ENCODE results near the gene GOLIM4.
A peak's percentile ranks its signal among the peaks of the same experiment; 100 is the strongest.

The GOLIM4 gene

GRCh38 chr3:168097381-168097780 is 1.7 kb upstream of the GOLIM4 start:
- no peak for DNase-seq

- peak; percentile 1 for DNase-seq
These were observed 507 bp upstream of the GOLIM4 start for GRCh38 chr3:168096210-168096652.

DNA sequence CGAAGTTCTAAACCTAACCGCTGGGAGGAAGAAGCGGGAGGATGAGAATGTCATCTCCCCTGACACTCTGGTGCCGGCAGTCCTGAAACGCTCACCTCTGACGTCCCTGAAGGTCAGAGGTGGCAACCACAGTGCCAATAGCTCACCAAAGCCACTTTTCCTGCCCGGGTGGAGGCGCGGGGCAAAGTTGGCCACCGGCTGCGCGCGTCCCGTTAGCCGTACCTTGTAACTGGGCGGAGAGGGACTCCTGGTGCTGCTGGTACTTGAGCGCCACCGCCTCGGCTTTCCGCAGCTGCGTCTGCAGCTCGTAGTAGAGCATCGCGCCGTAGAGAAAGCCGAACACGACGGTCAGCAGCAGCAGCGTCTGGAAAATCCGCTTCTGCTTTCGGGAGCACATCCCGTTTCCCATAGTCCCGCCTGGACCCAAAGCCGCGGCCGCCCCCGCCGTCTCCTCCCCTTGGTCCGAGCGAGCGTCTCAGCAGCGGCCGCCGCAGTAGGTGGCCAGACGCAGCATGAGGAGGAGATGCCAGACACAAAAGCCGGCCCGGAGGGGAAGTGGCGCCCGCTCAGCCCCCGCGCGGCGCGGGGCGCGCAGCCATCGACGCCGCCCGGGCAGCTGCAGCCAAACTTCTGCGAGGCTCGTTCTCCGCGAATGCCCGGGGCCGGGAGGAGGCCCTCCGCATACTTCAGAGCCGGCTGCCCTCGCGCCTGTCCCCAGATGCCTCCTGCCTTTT is 680 bp downstream of the GOLIM4 start:
- DNase-seq = peak; percentile 16

GRCh38 chr3:168094580-168094876 is 1.2 kb downstream of the GOLIM4 start:
- peak; percentile 8 for DNase-seq

DNA sequence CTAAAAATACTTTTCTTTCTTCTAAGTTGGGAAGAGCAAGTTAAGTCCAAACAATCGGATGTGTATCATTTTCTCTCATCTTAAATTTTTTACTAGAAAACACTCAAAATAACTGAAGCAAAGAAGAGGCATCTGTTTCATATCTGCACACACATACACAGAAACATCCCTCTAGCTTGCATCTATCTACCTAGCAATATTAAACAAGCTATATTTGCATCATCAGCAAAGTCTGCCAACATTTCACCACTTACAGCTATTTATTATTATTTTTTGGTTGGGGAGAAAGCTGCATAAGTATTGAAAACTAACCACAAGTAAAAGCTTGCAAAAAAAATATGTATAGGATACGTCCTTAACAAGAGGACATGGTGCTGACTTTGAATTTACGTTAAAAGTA is 1.9 kb downstream of the GOLIM4 start:
- DNase-seq = no peak

DNA sequence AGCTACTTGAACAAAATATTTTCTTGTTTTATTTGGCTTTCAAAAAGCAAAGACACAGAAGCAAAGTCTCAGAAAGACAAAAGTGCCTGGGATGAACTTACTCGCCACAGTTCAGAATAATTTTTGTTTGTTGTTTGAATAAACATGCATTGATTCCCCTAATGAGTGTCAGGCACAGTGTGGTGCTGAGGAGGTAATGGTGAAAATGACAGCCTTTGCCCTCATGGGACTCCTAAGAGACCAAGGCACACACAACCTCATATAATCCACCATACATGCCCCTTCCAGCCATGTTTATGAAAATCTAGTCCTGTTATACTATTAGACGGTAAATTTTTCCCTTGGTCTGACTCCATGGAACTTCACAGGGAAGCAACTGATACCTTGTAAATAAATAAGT is 2.5 kb downstream of the GOLIM4 start:
- no peak for DNase-seq

DNA sequence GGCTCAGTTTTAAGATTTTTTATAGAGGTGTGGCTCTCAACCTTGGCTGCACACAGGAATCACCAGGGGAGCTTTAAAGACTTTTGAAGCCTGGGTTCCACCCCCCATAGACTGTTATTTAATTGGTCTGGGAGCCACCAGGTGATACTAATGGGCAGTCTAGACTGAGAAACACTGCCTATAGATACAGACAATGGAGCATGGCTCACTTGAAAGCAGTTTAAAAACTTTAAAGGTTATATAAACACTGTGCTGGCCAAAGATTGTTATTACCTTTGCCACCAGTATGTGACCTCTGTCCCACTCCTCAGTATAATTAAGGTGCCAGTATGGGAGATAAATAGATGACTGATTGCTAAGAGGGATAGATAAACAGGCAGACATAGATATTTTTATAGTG is 3.8 kb downstream of the GOLIM4 start:
- no peak for DNase-seq

DNA sequence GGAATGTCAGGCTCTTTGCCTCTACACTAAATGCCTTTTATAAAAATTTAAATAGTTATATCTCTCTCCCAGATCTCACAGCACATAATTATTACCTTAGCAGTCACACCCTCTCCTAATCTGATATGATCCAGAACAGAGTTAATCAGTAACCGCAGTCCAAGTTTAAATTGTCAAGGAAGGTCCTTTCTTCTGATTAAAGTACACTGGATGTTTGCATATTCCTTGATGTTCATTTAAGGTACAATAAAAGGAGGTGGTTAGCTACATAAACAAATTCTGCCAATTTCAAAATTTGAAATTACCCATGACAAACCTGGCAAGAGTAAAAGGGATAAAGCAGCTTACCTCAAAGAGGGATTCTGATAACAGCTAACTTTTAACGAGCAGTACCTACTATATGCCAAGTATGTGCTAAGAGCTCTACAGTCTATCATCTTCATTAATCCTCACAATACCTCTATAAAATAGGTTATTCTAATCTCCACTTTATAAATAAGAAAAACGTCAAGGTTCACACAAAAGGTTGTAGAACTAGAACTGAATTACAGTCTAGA is 4.3 kb downstream of the GOLIM4 start:
- DNase-seq = no peak

- no peak for DNase-seq
These were observed 5.2 kb downstream of the GOLIM4 start for GRCh38 chr3:168090306-168091085.

DNA sequence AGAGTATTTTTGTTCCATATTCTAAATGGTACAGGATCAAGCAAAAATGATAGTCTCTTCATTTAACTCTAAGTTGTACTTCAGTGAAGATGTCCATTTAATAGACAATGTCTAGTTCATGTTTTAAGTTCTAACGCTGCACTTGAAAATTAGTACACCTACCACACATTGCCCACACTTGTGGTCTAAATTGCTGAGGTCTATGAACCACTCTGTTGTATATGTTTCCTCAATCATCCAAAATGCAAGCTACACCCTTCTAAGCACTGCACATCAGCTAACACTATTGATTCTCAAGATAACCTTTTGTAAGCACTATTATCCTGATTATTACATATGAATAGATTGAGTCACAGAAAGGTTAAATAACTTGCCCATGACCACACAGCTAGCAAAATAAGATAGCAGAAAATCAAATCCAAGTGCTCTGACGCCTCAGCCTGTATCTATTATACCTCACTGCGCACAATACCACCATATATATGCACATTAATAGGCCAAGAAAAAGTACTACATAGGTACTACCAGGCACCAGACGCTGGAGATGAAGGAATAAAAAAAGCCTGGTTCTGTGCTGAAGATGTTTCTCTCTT is 6.4 kb downstream of the GOLIM4 start:
- no peak for DNase-seq

DNA sequence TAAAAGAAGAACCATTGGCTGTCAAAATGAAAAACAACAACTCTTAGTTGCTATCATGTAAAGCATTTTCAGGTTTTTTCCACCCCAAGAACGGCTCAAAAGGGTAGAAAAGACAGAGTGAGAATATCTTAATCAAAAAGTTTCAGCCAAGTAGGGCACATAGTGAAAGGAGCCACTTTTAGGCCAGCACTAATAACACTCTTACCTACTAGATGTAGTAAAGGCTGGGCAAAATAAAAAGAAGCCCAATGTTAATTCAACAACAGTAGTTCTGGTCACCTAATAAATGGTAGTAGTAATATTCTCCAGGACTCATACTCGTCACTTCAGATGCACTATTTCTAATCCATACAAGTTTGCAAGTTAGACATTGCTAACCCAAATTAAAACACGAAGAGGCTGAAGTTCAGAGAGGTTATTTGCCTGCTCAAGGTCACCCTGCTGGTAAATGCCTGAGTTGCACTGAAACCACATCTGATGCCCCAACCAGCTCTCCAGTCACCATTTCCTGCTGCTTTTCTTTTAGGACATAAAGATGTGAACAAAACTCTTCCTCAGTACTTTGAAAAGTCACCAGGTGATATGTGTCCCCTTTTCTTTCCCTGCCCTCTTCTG is 7.5 kb downstream of the GOLIM4 start:
- DNase-seq = no peak

- no peak for DNase-seq
These were observed 8.2 kb downstream of the GOLIM4 start for GRCh38 chr3:168087539-168087938.

GRCh38 chr3:168086541-168087260 is 9.0 kb downstream of the GOLIM4 start:
- no peak for DNase-seq

- DNase-seq = no peak
These were observed 10.1 kb downstream of the GOLIM4 start for GRCh38 chr3:168085491-168086119.

GRCh38 chr3:168083906-168084305 is 11.8 kb downstream of the GOLIM4 start:
- no peak for DNase-seq

- DNase-seq = no peak
These were observed 13.9 kb downstream of the GOLIM4 start for GRCh38 chr3:168081856-168082255.

DNA sequence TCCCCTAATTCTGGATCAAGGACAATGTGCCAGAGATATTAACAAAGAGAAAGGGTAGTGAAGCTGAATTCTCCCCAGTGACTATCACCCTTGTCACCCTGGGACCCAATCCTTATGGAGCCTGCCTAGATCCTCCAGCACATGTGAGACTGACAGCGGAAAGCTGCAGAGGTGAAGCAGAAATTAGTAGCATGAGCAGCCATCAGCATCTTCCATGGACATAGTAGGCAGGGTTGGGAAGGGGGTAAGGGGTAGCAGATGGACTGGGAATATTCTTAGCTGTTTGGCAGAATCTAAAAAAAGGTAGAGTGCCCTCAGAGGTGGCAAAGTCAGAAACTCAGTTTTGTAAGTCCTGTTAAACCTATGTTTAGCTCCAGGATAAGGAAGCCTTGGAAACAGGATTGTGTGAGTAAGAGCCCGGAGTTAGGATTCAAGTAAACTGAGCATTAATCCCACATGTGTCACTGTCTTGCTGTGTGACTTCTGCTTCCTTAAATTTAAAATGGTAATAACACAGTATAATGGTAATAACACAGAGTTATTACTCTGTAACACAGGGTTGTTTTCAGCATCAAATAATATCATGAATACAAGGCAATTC is 14.5 kb downstream of the GOLIM4 start:
- DNase-seq = no peak

DNA sequence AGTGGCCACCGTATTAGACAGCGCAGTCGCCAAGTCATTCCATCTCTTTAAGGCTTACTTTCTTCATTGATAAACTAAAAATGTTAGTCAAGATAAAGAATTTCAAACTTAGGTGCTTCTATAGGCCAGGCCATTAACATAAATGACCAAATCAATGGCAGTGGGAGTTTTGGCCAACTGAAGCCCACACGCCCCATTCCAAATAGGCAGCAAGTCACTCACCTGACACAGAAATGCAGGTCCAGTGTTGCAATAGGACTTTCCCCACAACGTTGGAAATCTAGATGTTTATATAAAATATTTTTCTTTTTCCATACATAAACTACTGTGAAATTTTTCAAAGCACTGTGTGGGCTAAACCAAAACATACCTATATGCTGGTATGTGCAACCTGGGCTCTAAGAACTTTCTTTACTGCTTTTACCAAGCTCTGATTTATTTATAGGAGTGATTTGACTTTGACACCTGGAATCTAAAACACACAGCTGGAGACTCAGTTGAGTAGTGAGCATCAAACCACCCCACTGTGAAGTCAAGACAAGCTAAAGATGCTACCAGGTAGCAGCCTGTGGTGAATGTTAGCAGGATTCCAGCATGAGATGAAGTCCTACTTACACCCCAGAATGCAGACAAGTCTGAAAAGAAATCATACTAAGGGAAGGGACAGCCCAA is 15.1 kb downstream of the GOLIM4 start:
- DNase-seq = no peak

DNA sequence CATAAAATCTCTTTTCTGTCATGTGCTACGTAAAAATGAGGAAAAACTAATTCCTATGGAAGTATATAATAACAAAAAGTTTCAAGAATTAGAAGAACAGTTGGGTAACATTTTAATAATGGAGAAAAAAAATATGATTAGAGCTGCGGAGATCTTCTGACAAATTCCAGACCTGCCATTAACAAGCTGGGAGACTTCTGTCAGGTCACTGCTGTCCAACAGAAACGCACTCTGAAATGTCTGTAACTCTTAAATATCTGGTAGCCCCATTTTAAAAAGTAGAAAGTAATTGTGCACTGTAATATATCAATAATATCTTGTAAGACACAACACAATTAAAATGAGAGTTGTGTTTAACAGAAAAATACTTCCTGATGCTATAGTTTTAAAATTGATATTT is 15.7 kb downstream of the GOLIM4 start:
- DNase-seq = no peak

DNA sequence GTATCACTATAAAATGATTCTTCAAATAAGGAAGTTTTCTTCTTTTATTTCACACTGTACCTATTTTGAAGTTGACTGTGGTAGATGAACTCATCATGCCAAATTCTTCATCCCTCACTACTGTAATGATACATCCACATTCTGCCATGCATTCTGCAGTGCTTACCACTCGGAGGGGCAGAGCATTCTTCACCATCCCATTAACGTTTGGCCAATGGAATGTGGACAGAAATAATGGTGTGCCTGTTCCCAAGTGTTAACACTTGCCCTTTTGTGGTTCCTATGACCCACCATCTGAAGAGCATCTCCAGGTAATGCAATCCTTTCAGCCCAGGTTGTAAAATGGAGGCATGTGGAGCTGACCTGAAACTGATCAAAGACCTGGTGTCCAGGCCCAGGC is 18.6 kb downstream of the GOLIM4 start:
- DNase-seq = no peak

Measured in stimulated activated CD4-positive, alpha-beta T cell treated with anti-CD3 and anti-CD28 coated beads, Interleukin-4, amount 100 ng/mL, for 1 hour (primary cell).